ENCODE results near the gene GCG. TPM values are rescaled to one million over a fixed set of nuclear protein-coding genes. Genes with fewer than 3 reads are reported as not detected.

Gene GCG
- total and polyA plus RNA-seq, 8 donors, result 0.50 to 59.5 (median 2.8) TPM; not detected in 4

DNA sequence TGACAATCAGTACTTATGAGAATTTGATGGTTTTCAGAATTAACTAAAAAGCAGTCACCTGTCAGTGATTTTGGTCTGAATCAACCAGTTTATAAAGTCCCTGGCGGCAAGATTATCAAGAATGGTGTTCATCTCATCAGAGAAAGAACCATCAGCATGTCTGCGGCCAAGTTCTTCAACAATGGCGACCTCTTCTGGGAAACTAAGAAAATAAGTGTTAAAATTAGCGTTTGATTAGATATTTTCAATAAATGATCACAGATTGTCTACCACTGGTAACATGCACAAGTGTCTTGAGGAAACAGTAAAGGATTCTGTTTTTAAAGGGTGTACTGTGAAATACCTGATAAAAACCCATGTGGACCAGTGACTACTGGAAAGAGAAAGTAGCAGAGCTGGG lies 8.1 kb downstream of the GCG start:
- intact Hi-C loops (cut with DNase I; ENCODE audit: low total_unique reads), result no loop called here
- DNase-seq, result no peak
- no peak overlapping the region for H3K27ac ChIP-seq
- H3K27me3 ChIP-seq, result peaks cover 0 to 6% (median 0%) of the 10 kb centered on the region in 3 donors
- H3K4me3 ChIP-seq, result no peak overlapping the region
- H3K4me1 ChIP-seq, result no peaks in the 10 kb centered on the region
- no peaks in the 10 kb centered on the region for H3K9me3 ChIP-seq
- no peak for TF ChIP-seq POLR2AphosphoS5 (IDR thresholded peaks at IDR 0.05)
- TF ChIP-seq EP300 (IDR thresholded peaks at IDR 0.05), result no peak
- TF ChIP-seq CTCF (IDR thresholded peaks at IDR 0.05), result no peak
- no peak for TF ChIP-seq POLR2A (IDR thresholded peaks at IDR 0.05)
- WGBS, 5 donors, result 76 to 90% (median 84%) methylated on average over 4 of the region's 4 CpGs
- no peaks in the 10 kb centered on the region for H3K36me3 ChIP-seq

GRCh38 chr2:162138310-162138709 lies 13.7 kb downstream of the GCG start:
- DNase-seq, result no peak
- no peaks in the 10 kb centered on the region for H3K36me3 ChIP-seq
- H3K4me3 ChIP-seq, result no peak overlapping the region
- H3K9me3 ChIP-seq, result no peaks in the 10 kb centered on the region
- intact Hi-C loops (cut with DNase I; ENCODE audit: low total_unique reads), result no loop called here
- H3K27me3 ChIP-seq, result no peaks in the 10 kb centered on the region
- H3K27ac ChIP-seq, result no peak overlapping the region
- H3K4me1 ChIP-seq, result no peaks in the 10 kb centered on the region
- no peak for TF ChIP-seq CTCF (IDR thresholded peaks at IDR 0.05)
- no peak for TF ChIP-seq EP300 (IDR thresholded peaks at IDR 0.05)
- TF ChIP-seq POLR2AphosphoS5 (IDR thresholded peaks at IDR 0.05), result no peak
- TF ChIP-seq POLR2A (IDR thresholded peaks at IDR 0.05), result no peak

- 29 to 62% (median 60%) methylated on average over 2 of the region's 2 CpGs for WGBS, 5 donors
- H3K9me3 ChIP-seq, result peaks cover 0 to 6% (median 0%) of the 10 kb centered on the region in 4 donors
- H3K27me3 ChIP-seq, result no peaks in the 10 kb centered on the region
- H3K27ac ChIP-seq, result no peak overlapping the region
- TF ChIP-seq EP300 (IDR thresholded peaks at IDR 0.05) (no peak), POLR2A (IDR thresholded peaks at IDR 0.05) (no peak), CTCF (IDR thresholded peaks at IDR 0.05) (no peak), POLR2AphosphoS5 (IDR thresholded peaks at IDR 0.05) (no peak)
- H3K4me1 ChIP-seq, result peaks cover 0 to 3% (median 0%) of the 10 kb centered on the region in 4 donors
- no peak for DNase-seq
- intact Hi-C loops (cut with DNase I; ENCODE audit: low total_unique reads), result loop anchor here (5.0 kb wide), 1 partner anchor 125 kb away; no protein-coding TSS in a partner anchor
- H3K36me3 ChIP-seq, result no peaks in the 10 kb centered on the region
- H3K4me3 ChIP-seq, result no peak overlapping the region
Measured at GRCh38 chr2:162127422-162127821, 24.6 kb downstream of the GCG start.

GRCh38 chr2:162126527-162126926 lies 25.5 kb downstream of the GCG start:
- no peak for DNase-seq
- intact Hi-C loops (cut with DNase I; ENCODE audit: low total_unique reads), result loop anchor here (5.0 kb wide), 1 partner anchor 124 kb away; no protein-coding TSS in a partner anchor
- no peaks in the 10 kb centered on the region for H3K36me3 ChIP-seq
- H3K9me3 ChIP-seq, result peaks cover 0 to 6% (median 0%) of the 10 kb centered on the region in 4 donors
- H3K27me3 ChIP-seq, result no peaks in the 10 kb centered on the region
- H3K27ac ChIP-seq, result no peak overlapping the region
- 69 to 82% (median 70%) methylated on average over 2 of the region's 2 CpGs for WGBS, 5 donors
- H3K4me3 ChIP-seq, result no peak overlapping the region
- peaks cover 0 to 3% (median 0%) of the 10 kb centered on the region in 4 donors for H3K4me1 ChIP-seq
- TF ChIP-seq POLR2AphosphoS5 (IDR thresholded peaks at IDR 0.05) (no peak), POLR2A (IDR thresholded peaks at IDR 0.05) (no peak), CTCF (IDR thresholded peaks at IDR 0.05) (no peak), EP300 (IDR thresholded peaks at IDR 0.05) (no peak)

Measured in stomach (tissue), 9 donors.